Fibroblast of lung (primary cell): Measurements from ENCODE around the gene SLX9.

Experiments
- CTCF ChIP-seq, 2 donors: IDR thresholded peaks in 1 of 2; conservative IDR thresholded peaks in 1 of 2; 1 replicate in 1 of 2; 2 replicates in 1 of 2; pipeline ENCODE4 v1.5.1; 2011 to 2012; ENCODE audit warnings: low read length in 2 of 2, control low read depth in 1 of 2, inconsistent platforms in 1 of 2, low read depth in 1 of 2, mild to moderate bottlenecking in 1 of 2
- EZH2 ChIP-seq: IDR thresholded peaks from 2 replicates; pipeline ENCODE4 v1.5.1; 2012; ENCODE audit warnings: low read length, control low read depth, mild to moderate bottlenecking; ENCODE audit errors: missing control alignments

GRCh38 chr21:44890961-44891541 lies 48.8 kb upstream of the SLX9 start:
- TF ChIP-seq CTCF (conservative IDR thresholded peaks at IDR 0.05 in 1 of 2, IDR thresholded peaks at IDR 0.05 in 1 of 2; ENCODE audit: low read depth in 1 of 2, low read length in 2 of 2) (no peak), EZH2 (no peak)
